H1 (cell line): ENCODE results near the gene MDH1. TPM values are rescaled to one million over a fixed set of nuclear protein-coding genes. Genes with fewer than 3 reads are reported as not detected.
A peak's percentile ranks its signal among the peaks of the same experiment; 100 is the strongest.

Experiments used
- CTCF ChIA-PET: fragments of 300-600 bp; sonication (Branson Sonifier 250); formaldehyde crosslinking; loops from one replicate; lab custom pipeline; 2021; ENCODE audit not compliant: partially characterized antibody; lab: Charles Lee
- POLR2A ChIA-PET: fragments of 300-600 bp; sonication (Branson Sonifier 250); formaldehyde crosslinking; loops from one replicate; lab custom pipeline; 2021; ENCODE audit warnings: inconsistent platforms; ENCODE audit not compliant: partially characterized antibody; lab: Charles Lee
- DNase-seq, 2 experiments: peaks; one replicate each; pipeline versions ENCODE4 v3.0.0 to v3.0.0-alpha.2; 2010 to 2022; ENCODE audit warnings: low spot score in 2 of 2, low read depth in 1 of 2, mixed read lengths in 1 of 2
- FAIRE-seq: peaks from 2 replicates; lab custom pipeline; 2011; peaks lifted over from hg19 to GRCh38; lab: Jason Lieb, UNC
- H2AFZ ChIP-seq: 2 replicates; pipeline ENCODE4 v1.8.1; 2012; ENCODE audit warnings: low read length, inconsistent platforms
- H2AK5ac ChIP-seq: 2 replicates; pipeline ENCODE4 v1.6.1; 2013; ENCODE audit warnings: low read depth, low read length
- H2BK120ac ChIP-seq: replicated peaks from 2 replicates; pipeline ENCODE3; 2013; ENCODE audit warnings: low read depth, low read length, inconsistent platforms
- H2BK12ac ChIP-seq: 2 replicates; pipeline ENCODE4 v1.6.1; 2013; ENCODE audit warnings: low read depth, low read length
- H2BK15ac ChIP-seq: 2 replicates; pipeline ENCODE4 v1.6.1; 2013; ENCODE audit warnings: low read length
- H2BK20ac ChIP-seq: 2 replicates; pipeline ENCODE4 v1.6.1; 2013; ENCODE audit warnings: low read length
- H2BK5ac ChIP-seq: 2 replicates; pipeline ENCODE4 v1.6.1; 2013; ENCODE audit warnings: low read depth, low read length
- H3K14ac ChIP-seq: 2 replicates; pipeline ENCODE4 v1.6.1; 2013; ENCODE audit warnings: inconsistent platforms; ENCODE audit not compliant: insufficient read length
- H3K18ac ChIP-seq: 2 replicates; pipeline ENCODE4 v1.6.1; 2013; ENCODE audit warnings: low read length; ENCODE audit errors: extremely low read depth
- H3K23ac ChIP-seq: 2 replicates; pipeline ENCODE4 v1.6.1; 2013; ENCODE audit warnings: inconsistent platforms; ENCODE audit not compliant: insufficient read length
- H3K23me2 ChIP-seq: 2 replicates; pipeline ENCODE4 v1.6.1; 2013; ENCODE audit warnings: low read depth, low read length
- H3K27ac ChIP-seq: 2 replicates; pipeline ENCODE4 v1.6.1; 2011; ENCODE audit warnings: low read depth, low read length, inconsistent platforms
- H3K27me3 ChIP-seq, 4 experiments: replicated peaks in 1 of 4; 1 replicate in 1 of 4; 2 replicates in 3 of 4; pipeline versions ENCODE4 v1.6.1 to v1.8.1; 2011 to 2013; ENCODE audit warnings: low read length in 3 of 4, mild to moderate bottlenecking in 3 of 4, inconsistent platforms in 2 of 4, mixed read lengths in 2 of 4, moderate library complexity in 1 of 4; ENCODE audit not compliant: control insufficient read depth in 3 of 4, insufficient read depth in 3 of 4; ENCODE audit errors: extremely low read depth in 1 of 4
- H3K36me3 ChIP-seq, 4 experiments: 2 replicates each; pipeline versions ENCODE4 v1.6.1 to v1.8.1; 2011 to 2013; ENCODE audit warnings: mild to moderate bottlenecking in 4 of 4, low read length in 3 of 4, moderate library complexity in 2 of 4, control low read depth in 1 of 4, inconsistent platforms in 1 of 4; ENCODE audit not compliant: insufficient read depth in 4 of 4, control insufficient read depth in 2 of 4
- H3K4ac ChIP-seq: replicated peaks from 2 replicates; pipeline ENCODE3; 2013; ENCODE audit warnings: low read length, low read depth, mixed read lengths, inconsistent platforms; ENCODE audit not compliant: insufficient read length
- H3K4me1 ChIP-seq, 4 experiments: replicated peaks in 1 of 4; 1 replicate in 1 of 4; 2 replicates in 3 of 4; pipeline versions ENCODE4 v1.6.1 to v1.8.1; 2011 to 2013; ENCODE audit warnings: low read length in 3 of 4, inconsistent platforms in 2 of 4, mixed read lengths in 1 of 4; ENCODE audit not compliant: insufficient read depth in 4 of 4, control insufficient read depth in 3 of 4
- H3K4me2 ChIP-seq, 2 experiments: 2 replicates each; pipeline versions ENCODE4 v1.6.1 to v1.8.1; 2011 to 2013; ENCODE audit warnings: low read depth in 2 of 2, low read length in 2 of 2, control low read depth in 1 of 2, inconsistent platforms in 1 of 2, mild to moderate bottlenecking in 1 of 2; ENCODE audit not compliant: insufficient read depth in 1 of 2
- H3K4me3 ChIP-seq, 4 experiments: fragments of 200-600, 300-600 bp in 1 of 4; sonication (generic), shearing (Covaris generic), sonication (Bioruptor Twin) in 1 of 4; 2 replicates each; pipeline versions ENCODE4 v1.5.1 to v1.8.1; 2011 to 2016; ENCODE audit warnings: low read length in 4 of 4, low read depth in 3 of 4, control low read depth in 2 of 4, inconsistent platforms in 2 of 4, mild to moderate bottlenecking in 2 of 4, mixed read lengths in 1 of 4, moderate library complexity in 1 of 4; ENCODE audit not compliant: insufficient read depth in 2 of 4; ENCODE audit errors: extremely low read depth in 1 of 4
- H3K56ac ChIP-seq: replicated peaks from 2 replicates; pipeline ENCODE3; 2013; ENCODE audit warnings: low read depth, mild to moderate bottlenecking, mixed read lengths, low read length, inconsistent platforms; ENCODE audit not compliant: insufficient read length
- H3K79me1 ChIP-seq: 2 replicates; pipeline ENCODE4 v1.6.1; 2013; ENCODE audit warnings: low read depth, low read length, control low read depth
- H3K79me2 ChIP-seq, 2 experiments: 2 replicates each; pipeline versions ENCODE4 v1.6.1 to v1.8.1; 2012 to 2013; ENCODE audit warnings: low read length in 2 of 2, mild to moderate bottlenecking in 2 of 2, inconsistent platforms in 1 of 2; ENCODE audit not compliant: insufficient read depth in 2 of 2, control insufficient read depth in 1 of 2
- H3K9ac ChIP-seq, 4 experiments: replicated peaks in 1 of 4; 1 replicate in 1 of 4; 2 replicates in 3 of 4; pipeline versions ENCODE4 v1.6.1 to v1.8.1; 2011 to 2013; ENCODE audit warnings: low read depth in 3 of 4, low read length in 3 of 4, control low read depth in 2 of 4, mild to moderate bottlenecking in 2 of 4, moderate library complexity in 2 of 4, inconsistent platforms in 1 of 4; ENCODE audit errors: extremely low read depth in 1 of 4
- H3K9me3 ChIP-seq, 2 experiments: 2 replicates each; pipeline versions ENCODE4 v1.6.1 to v1.8.1; 2012 to 2013; ENCODE audit warnings: mild to moderate bottlenecking in 2 of 2, moderate library complexity in 2 of 2, control low read depth in 1 of 2, inconsistent platforms in 1 of 2, low read depth in 1 of 2, low read length in 1 of 2, mixed read lengths in 1 of 2; ENCODE audit not compliant: insufficient read depth in 2 of 2
- H4K20me1 ChIP-seq, 2 experiments: replicated peaks in 1 of 2; 2 replicates each; pipeline versions ENCODE3 to v1.8.1; 2011 to 2013; ENCODE audit warnings: inconsistent platforms in 2 of 2, low read length in 2 of 2, mild to moderate bottlenecking in 1 of 2; ENCODE audit not compliant: insufficient read depth in 2 of 2, control insufficient read depth in 1 of 2
- H4K5ac ChIP-seq: 2 replicates; pipeline ENCODE4 v1.6.1; 2013; ENCODE audit warnings: low read length, low read depth, mixed read lengths, inconsistent platforms; ENCODE audit not compliant: insufficient read length
- H4K8ac ChIP-seq: 2 replicates; pipeline ENCODE4 v1.8.0; 2013; ENCODE audit warnings: mild to moderate bottlenecking, moderate library complexity, low read length, inconsistent platforms; ENCODE audit not compliant: insufficient read depth; ENCODE audit errors: extremely low read depth
- H4K91ac ChIP-seq: replicated peaks from 2 replicates; pipeline ENCODE3; 2013; ENCODE audit warnings: low read length, mixed read lengths, inconsistent platforms; ENCODE audit not compliant: insufficient read length
- ASH2L ChIP-seq: fragments of 200-600, 300-600 bp; sonication (generic); IDR thresholded peaks from one replicate; pipeline ENCODE4 v1.7.1; 2017; ENCODE audit warnings: low read length
- CBX8 ChIP-seq: fragments of 300-800, 300-1000 bp; sonication (generic); IDR thresholded peaks from 2 replicates; pipeline ENCODE4 v1.7.1; 2016; ENCODE audit warnings: low read depth, low read length, borderline replicate concordance
- CTBP2 ChIP-seq: IDR thresholded peaks from 2 replicates; pipeline ENCODE4 v1.7.0; 2011; ENCODE audit warnings: borderline replicate concordance, mild to moderate bottlenecking, moderate library complexity, mixed read lengths, low read length; ENCODE audit not compliant: insufficient read depth, insufficient read length
- EP300 ChIP-seq, 2 experiments: IDR thresholded peaks; 1 replicate in 1 of 2; 2 replicates in 1 of 2; pipeline ENCODE4 v1.6.1; 2011 to 2012; ENCODE audit warnings: low read depth in 2 of 2, low read length in 2 of 2, mild to moderate bottlenecking in 2 of 2, borderline replicate concordance in 1 of 2, inconsistent platforms in 1 of 2, moderate library complexity in 1 of 2
- KDM4A ChIP-seq: IDR thresholded peaks from one replicate; pipeline ENCODE4 v1.7.1; 2012; ENCODE audit warnings: low read depth, mild to moderate bottlenecking, moderate library complexity, low read length, inconsistent platforms; ENCODE audit not compliant: severe bottlenecking
- POLR2A ChIP-seq, 2 experiments: IDR thresholded peaks; 1 replicate in 1 of 2; 2 replicates in 1 of 2; pipeline ENCODE4 v1.6.1; 2011; ENCODE audit warnings: low read depth in 2 of 2, low read length in 2 of 2, mild to moderate bottlenecking in 2 of 2; ENCODE audit errors: control extremely low read depth in 1 of 2
- POU5F1 ChIP-seq: IDR thresholded peaks from 2 replicates; pipeline ENCODE4 v1.6.1; 2011; ENCODE audit warnings: low read depth, mild to moderate bottlenecking, low read length, moderate library complexity
- RAD21 ChIP-seq, 2 experiments: IDR thresholded peaks in 1 of 2; conservative IDR thresholded peaks in 1 of 2; 2 replicates each; pipeline ENCODE4 v1.6.1; 2011; ENCODE audit warnings: low read depth in 2 of 2, low read length in 2 of 2, improper control_type of control experiment in 1 of 2, inconsistent platforms in 1 of 2, mild to moderate bottlenecking in 1 of 2, moderate library complexity in 1 of 2
- TCF12 ChIP-seq: IDR thresholded peaks from 2 replicates; pipeline ENCODE4 v1.6.1; 2011; ENCODE audit warnings: low read depth, mild to moderate bottlenecking, low read length
- TEAD4 ChIP-seq: IDR thresholded peaks from 2 replicates; pipeline ENCODE4 v1.6.1; 2012; ENCODE audit warnings: low read depth, low read length, inconsistent platforms, mixed read lengths
- WGBS, 2 experiments: shearing (Covaris generic) in 1 of 2; methylation state at CpG; one replicate each; pipeline versions ENCODE4 v1.1.6 to v1.1.7; 2013 to 2015; ENCODE audit warnings: low lambda C conversion rate in 2 of 2, mixed read lengths in 2 of 2, inconsistent platforms in 1 of 2, low coverage in 1 of 2, missing lambda C conversion rate in 1 of 2; ENCODE audit not compliant: insufficient replicate concordance in 2 of 2, insufficient coverage in 1 of 2, insufficient read length in 1 of 2; ENCODE audit errors: extremely low coverage in 1 of 2, missing lambda C conversion rate in 1 of 2; 5-methylcytosine and 5-hydroxymethylcytosine counted together
- polyA plus RNA-seq, 7 experiments: library from polyadenylated mRNA; depleted of rRNA in 3 of 7; stranded (reverse) in 5 of 7; unstranded in 2 of 7; fragments of >200 nt in 5 of 7; fragments of 200-250 nt in 2 of 7; gene quantifications; 1 replicate in 5 of 7; 2 replicates in 1 of 7; 4 replicates in 1 of 7; pipeline versions ENCODE4 v1.2.1 to v1.2.3, GENCODE V29; 2011 to 2013; ENCODE audit warnings: missing spikeins in 2 of 7, mixed read lengths in 2 of 7
- total RNA-seq: library from RNA; stranded (reverse); fragmentation: NEBNext Ultra II Directional; extraction: Animal tissue kit (Norgen Biotek cat#: 25700); gene quantifications from 2 replicates; pipeline ENCODE4 v1.2.1, GENCODE V29; 2021

The MDH1 gene
- total and polyA plus RNA-seq, 2 of the 8 experiments (the other 6 are each of a cell fraction or from before 2014, with no cell fraction given) = 353 to 376 TPM

DNA sequence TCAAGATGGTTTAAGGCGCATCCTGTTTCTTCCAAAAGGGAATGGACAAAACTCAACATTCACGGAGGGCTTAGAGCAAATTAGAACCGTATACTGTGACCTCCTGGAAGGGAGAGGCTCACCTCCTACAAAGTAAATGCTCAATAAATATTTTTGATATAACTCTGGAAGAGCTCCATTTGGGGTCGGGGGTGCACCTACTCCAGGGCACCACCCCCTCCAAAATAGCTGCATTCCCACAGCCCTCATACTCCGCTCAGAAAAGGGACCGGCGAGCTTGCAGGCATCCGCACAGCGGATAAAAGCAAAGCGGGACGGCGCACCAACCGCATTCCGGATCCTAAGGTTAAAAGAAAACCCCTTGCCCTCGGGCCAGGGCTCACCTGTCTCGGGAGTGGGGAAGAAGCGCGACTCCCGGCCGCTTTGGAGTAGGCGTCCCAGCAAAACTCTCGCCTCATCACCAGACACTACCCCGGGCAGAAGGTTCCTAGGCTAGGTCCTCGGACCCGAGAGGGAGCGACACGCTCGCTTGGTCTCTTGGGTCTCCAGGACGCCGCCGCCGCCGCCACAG, 864 bp upstream of the MDH1 start:
- peaks cover 3% of the 10 kb centered on the region for H3K23me2 ChIP-seq
- H3K4ac ChIP-seq = no peak overlapping the region
- peak overlapping the region; percentile 55 for H3K56ac ChIP-seq
- no peak overlapping the region for H3K23ac ChIP-seq
- no peak overlapping the region for H4K5ac ChIP-seq
- no peak overlapping the region for H2BK15ac ChIP-seq
- ChIA-PET POLR2A (interaction anchor here (0.6 to 5.1 kb wide), 31 partner anchors 9 to 522 kb away, joined by 3 to 45 read pairs (median 4); partner anchors contain the start of gene UGP2), CTCF (interaction anchor here (0.5 to 1.3 kb wide), 8 partner anchors 10 to 509 kb away, joined by 3 to 4 read pairs (median 3); no protein-coding TSS in a partner anchor)
- H4K8ac ChIP-seq = peak overlapping the region; percentile 73
- H3K4me3 ChIP-seq = peak overlapping the region; percentile 87 to 98 (median 94)
- peak overlapping the region in 3 of 4 experiments; percentile 36 to 81 (median 40); a peak in 5 of 7 replicates for H3K9ac ChIP-seq
- H4K91ac ChIP-seq = no peak overlapping the region
- H3K4me1 ChIP-seq = peaks cover 0 to 4% (median 3%) of the 10 kb centered on the region in 4 experiments; a peak in 5 of 7 replicates
- no peaks in the 10 kb centered on the region for H3K9me3 ChIP-seq
- no peaks in the 10 kb centered on the region for H3K27me3 ChIP-seq
- no peak overlapping the region; the same call in 1 of the 2 replicates for H2AFZ ChIP-seq
- DNase-seq (peak in 1 of 2 experiments; percentile 1), FAIRE-seq (no peak)
- peaks cover 0 to 4% of the 10 kb centered on the region in 2 experiments for H4K20me1 ChIP-seq
- H3K27ac ChIP-seq = peak overlapping the region; percentile 46; the same call in 1 of the 2 replicates
- peaks cover 4% of the 10 kb centered on the region; the same call in 1 of the 2 replicates for H3K79me1 ChIP-seq
- H3K4me2 ChIP-seq = peak overlapping the region; percentile 75 to 82
- no peak overlapping the region for H2BK20ac ChIP-seq
- H2BK12ac ChIP-seq = no peak overlapping the region
- H3K36me3 ChIP-seq = peaks cover 0 to 16% (median 2%) of the 10 kb centered on the region in 4 experiments; a peak in 3 of 8 replicates
- H3K18ac ChIP-seq = 0 out of 2 replicates have a peak overlapping the region, but pooled peaks have one; percentile 35
- 0 out of 2 replicates have a peak overlapping the region, but pooled peaks have one; percentile 38 for H2BK5ac ChIP-seq
- peaks cover 5 to 92% of the 10 kb centered on the region in 2 experiments; a peak in 3 of 4 replicates for H3K79me2 ChIP-seq
- no peak overlapping the region for H2BK120ac ChIP-seq
- no peak overlapping the region for H3K14ac ChIP-seq
- 1% methylated on average over 33 of the region's 33 CpGs; no CpG with 5 or more reads in 1 of the 2 experiments for WGBS, 2 experiments
- no peak overlapping the region for H2AK5ac ChIP-seq
- no peak for TF ChIP-seq CBX8
- no peak for TF ChIP-seq CTBP2
- peak; percentile 38 for TF ChIP-seq KDM4A
- TF ChIP-seq EP300 (IDR thresholded peaks at IDR 0.05; ENCODE audit: borderline replicate concordance in 1 of 2, low read depth in 2 of 2, low read length in 2 of 2) = 0 out of 3 replicates have a peak, but pooled peaks of 1 of the 2 experiments have one; percentile 7
- TF ChIP-seq RAD21 (IDR thresholded peaks at IDR 0.05 in 1 of 2, conservative IDR thresholded peaks at IDR 0.05 in 1 of 2; ENCODE audit: low read depth in 2 of 2, low read length in 2 of 2) = 0 out of 4 replicates have a peak, but pooled peaks of 1 of the 2 experiments have one; percentile 1
- TF ChIP-seq TCF12 = no peak
- no peak for TF ChIP-seq POLR2A (IDR thresholded peaks at IDR 0.05; ENCODE audit: control extremely low read depth in 1 of 2, low read depth in 2 of 2, low read length in 2 of 2)
- no peak for TF ChIP-seq ASH2L
- no peak for TF ChIP-seq POU5F1
- peak; percentile 29; the same call in 1 of the 2 replicates for TF ChIP-seq TEAD4
